Measurements from ENCODE around the gene NEURL1B. TPM values are rescaled to one million over a fixed set of nuclear protein-coding genes. Genes with fewer than 3 reads are reported as not detected.

NEURL1B gene
- total RNA-seq, 2 donors from 2014 or later = 0.23 to 1.4 TPM

- no peak for ATAC-seq
- no peaks in the 10 kb centered on the region for H3K36me3 Mint-ChIP-seq
- H3K9me3 Mint-ChIP-seq = peaks cover 0 to 5% of the 10 kb centered on the region in 2 donors
- H3K27ac Mint-ChIP-seq = no peak overlapping the region
- DNase-seq (ENCODE audit: low spot score in 2 of 2) = no peak
Observed at GRCh38 chr5:172605466-172605865, 35.6 kb upstream of the NEURL1B start.

DNA sequence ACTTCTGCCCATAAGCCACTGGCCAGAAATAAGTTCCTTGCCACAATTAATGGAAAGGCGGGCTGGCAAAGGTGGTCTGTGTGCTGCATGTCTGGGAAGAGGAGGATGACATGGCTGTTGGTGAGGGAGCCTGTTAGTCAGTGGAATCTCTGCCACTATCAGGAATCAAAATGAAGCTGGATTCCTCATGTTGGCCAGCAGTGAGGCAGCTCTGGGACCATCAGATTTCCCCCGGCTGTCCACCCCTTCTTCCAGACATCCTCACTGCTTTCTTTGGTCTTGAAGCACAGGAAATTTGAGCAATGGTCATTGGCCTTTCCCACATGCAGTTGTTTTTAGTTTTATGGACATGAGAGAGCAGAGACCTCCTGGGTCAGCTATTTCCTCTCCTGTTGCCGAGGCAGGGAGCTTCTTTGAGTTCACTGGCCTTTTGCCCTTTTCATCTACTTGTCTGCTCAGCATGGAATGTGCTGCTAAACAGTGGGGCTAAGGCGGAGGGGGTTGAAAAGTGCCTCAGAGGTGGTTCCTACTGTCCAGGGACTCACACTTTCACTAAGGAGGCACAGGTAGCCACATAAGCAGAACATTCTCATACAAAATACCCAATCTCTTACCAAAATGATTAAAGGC, 34.8 kb upstream of the NEURL1B start:
- H3K27ac Mint-ChIP-seq = no peak overlapping the region
- H3K36me3 Mint-ChIP-seq = no peaks in the 10 kb centered on the region
- peaks cover 0 to 5% of the 10 kb centered on the region in 2 donors for H3K9me3 Mint-ChIP-seq
- ATAC-seq (no peak), DNase-seq (ENCODE audit: low spot score in 2 of 2) (no peak)

DNA sequence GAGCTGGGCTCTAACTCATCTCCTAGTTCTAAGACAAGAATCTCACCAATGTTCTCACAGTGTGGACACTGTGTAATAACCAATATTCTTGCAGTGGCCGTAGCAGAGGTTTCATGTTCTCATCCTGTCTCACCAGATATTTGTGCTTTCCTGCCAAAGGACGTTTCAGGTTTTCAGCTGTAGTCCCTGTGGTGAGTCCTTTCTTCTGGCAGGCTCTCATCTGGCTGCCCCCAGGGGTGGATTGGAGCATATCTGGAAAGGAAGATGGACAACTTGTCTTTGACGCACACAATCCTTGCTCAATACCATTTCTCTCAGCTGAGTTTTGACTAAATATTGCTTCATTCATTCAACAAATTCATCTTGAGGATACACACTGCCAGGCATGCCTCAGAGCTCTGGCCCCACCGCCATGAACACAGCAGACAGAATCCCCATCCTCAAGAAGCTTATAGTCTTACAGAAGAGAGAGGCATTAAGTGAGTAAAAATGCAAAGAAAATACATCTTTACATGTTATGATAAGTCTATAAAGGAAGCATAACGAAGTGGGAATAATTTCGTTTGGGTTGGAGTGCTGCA, 33.8 kb upstream of the NEURL1B start:
- DNase-seq (ENCODE audit: low spot score in 2 of 2) = no peak
- no peak for ATAC-seq
- no peaks in the 10 kb centered on the region for H3K36me3 Mint-ChIP-seq
- no peak overlapping the region for H3K27ac Mint-ChIP-seq
- H3K9me3 Mint-ChIP-seq = peaks cover 0 to 5% of the 10 kb centered on the region in 2 donors

DNA sequence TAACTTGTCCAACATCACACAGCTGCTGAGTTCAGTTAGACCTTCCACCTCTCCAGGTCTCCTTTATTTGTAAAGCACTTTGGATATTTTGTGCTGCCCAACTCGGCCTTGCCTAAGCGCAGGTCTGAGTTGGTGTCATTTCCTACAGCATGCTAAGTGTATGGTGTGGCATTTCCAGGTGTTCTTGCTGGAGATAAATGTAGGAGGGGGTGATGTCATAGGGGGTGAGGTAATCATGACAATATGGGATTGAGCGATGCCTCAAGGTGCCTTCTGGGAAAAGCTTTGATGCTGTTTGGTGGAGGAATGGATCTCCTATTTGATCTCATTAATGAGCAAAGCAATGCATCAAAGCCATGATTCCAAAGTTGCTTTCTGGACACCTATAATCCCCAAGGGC, 32.3 kb upstream of the NEURL1B start:
- DNase-seq (ENCODE audit: low spot score in 2 of 2) (no peak), ATAC-seq (no peak)
- H3K9me3 Mint-ChIP-seq = peaks cover 0 to 5% of the 10 kb centered on the region in 2 donors
- H3K27ac Mint-ChIP-seq = no peak overlapping the region
- no peaks in the 10 kb centered on the region for H3K36me3 Mint-ChIP-seq

DNA sequence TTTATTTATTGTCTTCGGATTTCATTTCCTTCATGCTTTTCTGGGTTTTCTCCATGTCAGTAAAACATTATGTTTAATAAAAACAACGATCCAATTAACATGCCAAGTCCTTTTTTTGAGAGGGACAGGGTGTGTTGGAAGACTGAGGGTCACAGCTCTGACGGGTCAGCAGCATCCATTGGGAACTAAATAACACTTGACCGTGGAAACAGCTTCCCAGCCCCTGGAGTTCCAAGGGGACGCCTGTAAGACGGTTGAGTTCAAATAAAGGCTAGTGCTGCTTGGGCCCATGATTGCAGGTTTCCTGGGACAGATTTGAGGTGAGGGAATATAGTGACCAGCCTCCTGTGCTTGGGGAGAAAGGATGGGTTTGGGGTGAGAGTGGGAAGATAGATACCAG, 30.4 kb upstream of the NEURL1B start:
- peaks cover 0 to 5% of the 10 kb centered on the region in 2 donors for H3K9me3 Mint-ChIP-seq
- H3K27ac Mint-ChIP-seq = no peak overlapping the region

DNA sequence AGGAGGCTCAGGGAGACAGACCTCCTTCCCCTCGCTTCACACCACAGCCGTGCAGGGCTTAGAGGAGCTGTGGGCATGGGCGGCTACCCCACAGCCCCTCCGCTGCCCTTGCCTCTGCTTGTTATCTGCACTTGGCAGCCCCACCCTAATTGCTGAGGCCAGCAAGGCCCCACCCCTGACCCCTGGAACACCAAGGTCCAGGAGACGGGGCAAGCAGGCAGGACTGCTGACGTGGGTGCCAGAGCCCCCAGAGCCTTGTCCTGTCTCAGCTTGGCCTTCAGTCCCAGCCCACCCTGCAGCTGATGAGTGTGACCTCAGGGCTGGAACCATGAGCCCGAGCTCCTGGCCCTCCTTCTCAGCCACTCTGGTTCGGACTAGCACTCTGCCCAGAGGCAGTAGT, 29.1 kb upstream of the NEURL1B start:
- DNase-seq (ENCODE audit: low spot score in 2 of 2) = no peak

More for the DNA sequence above, 30.4 kb upstream of the NEURL1B start:
- ATAC-seq (no peak), DNase-seq (ENCODE audit: low spot score in 2 of 2) (no peak)
- no peaks in the 10 kb centered on the region for H3K36me3 Mint-ChIP-seq

DNA sequence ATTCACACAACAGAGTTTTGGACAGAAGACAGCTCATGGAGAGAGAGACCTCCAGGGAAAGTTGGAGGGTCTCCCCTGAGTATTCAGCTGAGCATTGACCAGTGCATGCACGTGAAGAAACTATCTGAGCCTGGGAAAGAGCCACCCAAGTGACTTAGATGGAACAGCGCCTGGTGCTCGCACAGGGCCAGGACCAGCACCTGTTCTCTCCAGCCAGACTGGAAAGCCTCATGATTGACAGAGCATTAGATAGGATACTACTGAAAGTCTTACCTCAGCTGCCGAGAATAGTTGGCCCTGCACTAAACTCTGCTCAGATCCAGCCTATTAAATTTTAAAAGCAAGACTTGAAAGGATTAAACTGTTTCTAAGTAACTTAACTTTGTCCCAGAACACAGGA, 28.3 kb upstream of the NEURL1B start:
- DNase-seq (ENCODE audit: low spot score in 2 of 2) (no peak), ATAC-seq (no peak)
- Mint-ChIP-seq H3K36me3 (no peaks in the 10 kb centered on the region), H3K27ac (no peak overlapping the region), H3K9me3 (peaks cover 0 to 3% of the 10 kb centered on the region in 2 donors)

More for the DNA sequence above, 29.1 kb upstream of the NEURL1B start:
- no peak overlapping the region for H3K27ac Mint-ChIP-seq
- H3K36me3 Mint-ChIP-seq = no peaks in the 10 kb centered on the region
- ATAC-seq = no peak
- peaks cover 0 to 5% of the 10 kb centered on the region in 2 donors for H3K9me3 Mint-ChIP-seq

- DNase-seq (ENCODE audit: low spot score in 2 of 2) (no peak), ATAC-seq (no peak)
- H3K36me3 Mint-ChIP-seq = no peaks in the 10 kb centered on the region
- H3K9me3 Mint-ChIP-seq = no peaks in the 10 kb centered on the region
- H3K27ac Mint-ChIP-seq = no peak overlapping the region
Observed at GRCh38 chr5:172616136-172616535, 24.9 kb upstream of the NEURL1B start.

- ATAC-seq (no peak), DNase-seq (ENCODE audit: low spot score in 2 of 2) (no peak)
- Mint-ChIP-seq H3K9me3 (no peaks in the 10 kb centered on the region), H3K36me3 (no peaks in the 10 kb centered on the region), H3K27ac (no peak overlapping the region)
Observed at GRCh38 chr5:172616730-172617129, 24.3 kb upstream of the NEURL1B start.

DNA sequence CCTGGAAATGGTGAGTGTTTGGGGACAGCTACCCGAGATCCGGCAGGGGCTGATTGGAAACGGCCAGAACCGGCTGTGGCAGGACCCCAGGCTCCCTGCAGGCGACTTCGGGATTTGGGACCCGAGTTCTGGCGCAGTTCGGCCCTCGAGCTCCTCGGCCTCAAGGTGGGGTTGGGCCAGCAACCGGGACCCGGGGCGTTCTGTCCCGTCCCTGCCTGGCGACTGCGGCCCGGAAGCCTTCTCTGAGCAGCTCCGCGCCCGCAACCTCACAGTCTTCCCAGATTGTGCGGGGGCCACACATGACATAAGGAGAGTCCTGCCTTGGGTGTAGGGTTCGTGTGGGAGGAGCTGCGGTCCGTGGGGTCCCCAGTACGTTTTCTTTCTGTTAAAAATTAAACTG, 23.2 kb upstream of the NEURL1B start:
- DNase-seq (ENCODE audit: low spot score in 2 of 2) = no peak
- Mint-ChIP-seq H3K9me3 (no peaks in the 10 kb centered on the region), H3K36me3 (no peaks in the 10 kb centered on the region), H3K27ac (no peak overlapping the region)
- ATAC-seq = no peak

DNA sequence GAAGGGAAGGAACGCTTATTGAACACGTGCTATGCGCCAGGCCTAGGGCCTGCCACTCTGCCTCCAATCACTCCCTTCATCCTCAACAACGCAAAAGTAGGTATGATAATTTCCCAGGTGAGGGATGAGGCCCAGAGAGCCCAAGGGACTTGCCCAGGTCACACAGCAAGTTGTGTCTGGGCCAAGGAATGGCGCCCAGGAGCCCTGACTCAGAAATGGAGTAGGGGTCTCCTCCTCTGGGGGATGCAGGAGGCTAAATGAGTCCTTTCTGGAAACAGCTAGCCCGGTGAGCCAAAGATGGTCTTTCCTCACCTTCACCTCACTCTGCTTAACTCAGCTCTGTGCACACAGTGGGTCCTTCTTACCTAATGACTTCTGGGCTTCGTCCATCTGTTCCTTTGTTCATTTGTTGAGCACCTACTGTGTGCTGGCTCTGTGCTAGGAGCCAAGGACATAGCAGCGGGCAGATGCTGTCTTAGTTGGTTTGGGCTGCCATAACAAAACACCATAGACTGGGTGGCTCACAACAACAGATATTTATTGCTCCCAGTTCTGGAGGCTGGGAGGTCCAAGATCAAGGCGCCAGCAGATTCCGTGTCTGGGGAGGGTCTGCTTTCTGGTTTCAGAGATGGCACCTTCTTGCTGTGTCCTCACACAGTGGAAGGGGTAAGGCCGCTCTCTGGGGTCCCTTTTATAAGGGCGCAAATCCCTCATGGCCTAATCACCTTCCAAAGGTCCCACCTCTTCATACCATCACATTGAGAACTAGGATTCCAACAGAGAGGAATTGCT, 22.3 kb upstream of the NEURL1B start:
- H3K9me3 Mint-ChIP-seq = no peaks in the 10 kb centered on the region
- no peaks in the 10 kb centered on the region for H3K36me3 Mint-ChIP-seq
- no peak for ATAC-seq
- DNase-seq (ENCODE audit: low spot score in 2 of 2) = no peak
- H3K27ac Mint-ChIP-seq = no peak overlapping the region

DNA sequence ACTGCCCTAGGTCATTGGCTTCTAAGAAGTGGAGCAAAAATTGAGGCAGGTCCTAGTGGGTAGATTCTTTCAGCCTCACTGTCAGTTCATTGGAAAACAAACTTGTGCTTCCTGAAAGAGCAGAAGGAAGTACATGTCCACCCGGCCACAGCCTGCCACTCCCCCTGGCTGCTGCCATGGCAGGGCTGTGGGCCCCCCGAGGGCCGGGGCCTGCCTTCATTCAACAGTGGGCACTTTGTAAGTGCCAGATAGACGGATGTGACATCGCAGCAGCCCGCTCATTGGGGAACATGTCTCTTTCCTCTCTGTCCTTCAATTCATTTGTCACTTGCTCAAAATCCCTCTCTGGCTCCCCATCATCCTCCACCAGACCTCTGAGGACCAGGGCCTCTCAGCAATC, 20.6 kb upstream of the NEURL1B start:
- Mint-ChIP-seq H3K9me3 (no peaks in the 10 kb centered on the region), H3K36me3 (no peaks in the 10 kb centered on the region), H3K27ac (no peak overlapping the region)
- DNase-seq (ENCODE audit: low spot score in 2 of 2) (no peak), ATAC-seq (no peak)

GRCh38 chr5:172622091-172623046, 18.7 kb upstream of the NEURL1B start:
- no peak overlapping the region for H3K27ac Mint-ChIP-seq
- ATAC-seq (no peak), DNase-seq (ENCODE audit: low spot score in 2 of 2) (no peak)
- no peaks in the 10 kb centered on the region for H3K36me3 Mint-ChIP-seq
- no peaks in the 10 kb centered on the region for H3K9me3 Mint-ChIP-seq

DNA sequence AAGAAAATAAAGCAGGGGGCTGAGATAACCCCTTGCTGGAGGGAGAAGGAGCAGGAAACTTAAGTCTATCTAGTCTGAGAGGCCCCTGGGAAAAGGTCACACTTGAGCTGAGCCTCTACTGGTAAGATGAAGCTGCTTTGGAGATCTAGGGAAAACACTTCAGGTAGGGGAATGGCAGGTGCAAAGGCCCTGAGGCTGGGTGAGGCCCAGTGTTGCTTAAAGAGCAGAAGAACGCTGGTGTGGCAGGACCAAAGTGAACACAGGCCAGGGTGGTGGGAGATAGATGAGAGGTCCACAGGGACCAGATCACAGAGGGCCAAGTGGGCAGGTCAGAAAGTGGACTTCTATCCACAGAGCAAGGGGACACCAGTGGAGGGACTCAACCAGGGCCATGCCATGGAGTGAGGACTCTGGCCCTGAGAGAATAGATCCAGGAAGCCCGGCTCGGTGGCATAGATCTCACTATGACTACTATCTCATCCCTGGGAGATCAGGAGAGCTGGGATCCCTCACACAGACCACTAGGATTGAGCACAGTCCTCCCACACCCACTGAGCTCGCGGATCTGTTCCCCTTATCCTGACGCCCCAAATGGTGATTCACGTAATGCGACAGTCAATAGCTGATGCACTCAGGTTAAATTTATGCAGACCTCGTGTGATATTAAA, 17.6 kb upstream of the NEURL1B start:
- Mint-ChIP-seq H3K27ac (peak overlapping the region in 1 of 2 donors; percentile 81), H3K9me3 (no peaks in the 10 kb centered on the region), H3K36me3 (no peaks in the 10 kb centered on the region)
- no peak for ATAC-seq
- no peak for DNase-seq (ENCODE audit: low spot score in 2 of 2)

DNA sequence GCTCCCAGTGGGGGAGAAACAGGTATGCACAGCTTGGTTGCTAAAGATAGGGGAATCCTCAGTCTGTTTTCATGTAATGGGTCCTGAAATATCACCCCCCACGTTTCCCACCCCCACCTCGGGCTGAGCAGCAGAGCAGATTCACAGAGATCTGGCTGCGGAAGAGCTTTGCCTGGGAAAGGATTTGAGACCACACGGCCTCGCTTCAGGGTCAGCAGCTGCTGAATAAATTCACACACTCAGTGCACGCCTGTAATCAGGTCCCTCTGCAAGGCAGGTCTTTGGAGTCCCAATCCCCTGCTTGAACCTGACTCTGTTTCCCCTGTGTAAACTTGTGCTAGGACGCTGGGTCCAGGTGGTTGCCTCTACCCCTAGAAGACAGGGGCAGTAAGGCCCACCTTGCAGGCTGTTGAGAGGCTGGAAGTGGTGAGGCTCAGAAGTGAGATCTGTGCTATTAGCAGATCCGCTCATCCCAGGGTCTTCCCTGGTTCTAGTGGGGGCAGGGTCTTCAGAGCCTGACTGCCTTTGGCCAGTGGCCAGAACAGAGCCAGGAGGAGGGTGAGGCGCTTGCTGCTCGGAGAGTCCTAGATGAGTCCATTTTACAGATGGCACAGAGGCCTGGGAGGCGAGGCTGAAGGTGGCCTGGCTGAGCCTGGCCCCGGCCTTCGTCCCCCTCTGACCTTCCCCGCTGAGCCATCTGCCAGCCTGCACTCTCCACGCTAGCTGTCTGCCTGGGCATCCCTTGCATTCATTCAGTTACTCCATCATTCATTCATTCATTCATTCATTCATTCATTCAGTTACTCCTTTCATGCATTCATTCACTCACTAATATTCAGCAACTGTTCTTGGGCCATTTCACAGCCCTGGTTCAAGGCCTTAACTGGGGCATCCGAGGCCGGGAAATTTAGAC, 16.7 kb upstream of the NEURL1B start:
- Mint-ChIP-seq H3K36me3 (no peaks in the 10 kb centered on the region), H3K9me3 (no peaks in the 10 kb centered on the region), H3K27ac (no peak overlapping the region)
- no peak for DNase-seq (ENCODE audit: low spot score in 2 of 2)
- no peak for ATAC-seq
